Measurements from ENCODE around the gene MLXIP. TPM values are rescaled to one million over a fixed set of nuclear protein-coding genes. Genes with fewer than 3 reads are reported as not detected.

Gene MLXIP
- total RNA-seq, 2 experiments from 2014 or later = 18.8 to 22.0 TPM

- H3K4me3 Mint-ChIP-seq = peak overlapping the region; percentile 40
- H3K4me1 Mint-ChIP-seq (ENCODE audit: low read depth) = peaks cover 19% of the 10 kb centered on the region
- no peaks in the 10 kb centered on the region for H3K9me3 Mint-ChIP-seq
- H3K36me3 Mint-ChIP-seq (ENCODE audit: low read depth) = no peaks in the 10 kb centered on the region
- no peak overlapping the region for H3K27ac Mint-ChIP-seq
- intact Hi-C loops (cut with micrococcal nuclease) = loop anchor here (5.0 kb wide), 1 partner anchor 40 kb away; no protein-coding TSS in a partner anchor
- CTCF ChIA-PET = interaction anchor here (0.7 to 2.8 kb wide), 7 partner anchors 11 to 587 kb away, joined by 3 to 18 read pairs (median 6); partner anchors contain the start of gene MLXIP
- H3K27me3 Mint-ChIP-seq (ENCODE audit: low read depth) = no peaks in the 10 kb centered on the region
- no peak for DNase-seq
Observed at GRCh38 chr12:122067548-122067947, 11.0 kb upstream of the MLXIP start.

GRCh38 chr12:122067966-122068365, 10.6 kb upstream of the MLXIP start:
- CTCF ChIA-PET = interaction anchor here (0.6 to 2.8 kb wide), 8 partner anchors 10 to 588 kb away, joined by 3 to 18 read pairs (median 6); partner anchors contain the start of gene MLXIP
- Mint-ChIP-seq H3K36me3 (ENCODE audit: low read depth) (no peaks in the 10 kb centered on the region), H3K4me3 (peak overlapping the region; percentile 40), H3K27ac (no peak overlapping the region), H3K27me3 (ENCODE audit: low read depth) (no peaks in the 10 kb centered on the region), H3K9me3 (no peaks in the 10 kb centered on the region), H3K4me1 (ENCODE audit: low read depth) (peaks cover 18% of the 10 kb centered on the region)
- DNase-seq = peak; percentile 60
- intact Hi-C loops (cut with micrococcal nuclease) = loop anchor here (5.0 kb wide), 1 partner anchor 39 kb away; no protein-coding TSS in a partner anchor

- no peak overlapping the region for H3K27ac Mint-ChIP-seq
Observed at GRCh38 chr12:122072031-122072970, 6.3 kb upstream of the MLXIP start.

GRCh38 chr12:122073815-122074214, 4.7 kb upstream of the MLXIP start:
- no peaks in the 10 kb centered on the region for H3K9me3 Mint-ChIP-seq
- no peak for DNase-seq
- peaks cover 13% of the 10 kb centered on the region for H3K4me1 Mint-ChIP-seq (ENCODE audit: low read depth)
- no peak overlapping the region for H3K4me3 Mint-ChIP-seq
- CTCF ChIA-PET = interaction anchor here (2.3 kb wide), 1 partner anchor 49 kb away, joined by 8 read pairs; no protein-coding TSS in a partner anchor
- no peaks in the 10 kb centered on the region for H3K36me3 Mint-ChIP-seq (ENCODE audit: low read depth)
- no peaks in the 10 kb centered on the region for H3K27me3 Mint-ChIP-seq (ENCODE audit: low read depth)
- intact Hi-C loops (cut with micrococcal nuclease) = no loop called here
- no peak overlapping the region for H3K27ac Mint-ChIP-seq

More at GRCh38 chr12:122072031-122072970, 6.3 kb upstream of the MLXIP start:
- Mint-ChIP-seq H3K4me1 (ENCODE audit: low read depth) (peaks cover 19% of the 10 kb centered on the region), H3K27me3 (ENCODE audit: low read depth) (no peaks in the 10 kb centered on the region), H3K36me3 (ENCODE audit: low read depth) (no peaks in the 10 kb centered on the region), H3K9me3 (no peaks in the 10 kb centered on the region), H3K4me3 (no peak overlapping the region)
- no peak for DNase-seq
- intact Hi-C loops (cut with micrococcal nuclease) = no loop called here
- CTCF ChIA-PET = interaction anchor here (1.2 kb wide), 1 partner anchor 51 kb away, joined by 4 read pairs; no protein-coding TSS in a partner anchor

GRCh38 chr12:122076743-122077495, 1.6 kb upstream of the MLXIP start:
- H3K4me3 Mint-ChIP-seq = no peak overlapping the region
- CTCF ChIA-PET = interaction anchor here (0.6 kb wide), 1 partner anchor 232 kb away, joined by 3 read pairs; no protein-coding TSS in a partner anchor
- H3K9me3 Mint-ChIP-seq = no peaks in the 10 kb centered on the region
- no peaks in the 10 kb centered on the region for H3K27me3 Mint-ChIP-seq (ENCODE audit: low read depth)
- H3K36me3 Mint-ChIP-seq (ENCODE audit: low read depth) = no peaks in the 10 kb centered on the region
- peak; percentile 66 for DNase-seq
- H3K4me1 Mint-ChIP-seq (ENCODE audit: low read depth) = peaks cover 33% of the 10 kb centered on the region
- intact Hi-C loops (cut with micrococcal nuclease) = loop anchor here (5.0 kb wide), 1 partner anchor 450 kb away; the partner anchor contains the start of gene ORAI1
- no peak overlapping the region for H3K27ac Mint-ChIP-seq

- Mint-ChIP-seq H3K36me3 (ENCODE audit: low read depth) (peaks cover 5% of the 10 kb centered on the region), H3K27me3 (ENCODE audit: low read depth) (no peaks in the 10 kb centered on the region), H3K4me1 (ENCODE audit: low read depth) (peaks cover 54% of the 10 kb centered on the region), H3K9me3 (no peaks in the 10 kb centered on the region), H3K27ac (peak overlapping the region; percentile 51), H3K4me3 (peak overlapping the region; percentile 85)
- CTCF ChIA-PET = interaction anchor here (1.5 kb wide), 1 partner anchor 44 kb away, joined by 7 read pairs; no protein-coding TSS in a partner anchor
- DNase-seq = peak; percentile 32
- intact Hi-C loops (cut with micrococcal nuclease) = loop anchor here (2.0 to 5.0 kb wide), 3 partner anchors 24 to 452 kb away; partner anchors contain the start of gene ORAI1
Observed at GRCh38 chr12:122079033-122079531, 526 bp downstream of the MLXIP start.

GRCh38 chr12:122079532-122080081, 1.1 kb downstream of the MLXIP start:
- Mint-ChIP-seq H3K4me1 (ENCODE audit: low read depth) (peaks cover 60% of the 10 kb centered on the region), H3K27me3 (ENCODE audit: low read depth) (no peaks in the 10 kb centered on the region), H3K27ac (peak overlapping the region; percentile 51), H3K9me3 (no peaks in the 10 kb centered on the region), H3K36me3 (ENCODE audit: low read depth) (peaks cover 10% of the 10 kb centered on the region), H3K4me3 (peak overlapping the region; percentile 85)
- DNase-seq = peak; percentile 42
- intact Hi-C loops (cut with micrococcal nuclease) = loop anchor here (1.0 to 10.0 kb wide), 7 partner anchors 9 to 1633 kb away; partner anchors contain the start of genes ATP6V0A2 and ORAI1
- CTCF ChIA-PET = interaction anchor here (1.4 to 3.8 kb wide), 4 partner anchors 19 to 44 kb away, joined by 4 to 27 read pairs (median 7); no protein-coding TSS in a partner anchor

- peak overlapping the region; percentile 85 for H3K4me3 Mint-ChIP-seq
- peaks cover 11% of the 10 kb centered on the region for H3K36me3 Mint-ChIP-seq (ENCODE audit: low read depth)
- H3K27ac Mint-ChIP-seq = peak overlapping the region; percentile 55
- H3K9me3 Mint-ChIP-seq = no peaks in the 10 kb centered on the region
- intact Hi-C loops (cut with micrococcal nuclease) = loop anchor here (1.0 to 10.0 kb wide), 5 partner anchors 8 to 1632 kb away; partner anchors contain the start of gene ATP6V0A2
- H3K27me3 Mint-ChIP-seq (ENCODE audit: low read depth) = no peaks in the 10 kb centered on the region
- CTCF ChIA-PET = interaction anchor here (0.5 to 3.8 kb wide), 11 partner anchors 10 to 603 kb away, joined by 3 to 27 read pairs (median 4); no protein-coding TSS in a partner anchor
- DNase-seq = peak; percentile 55
- peaks cover 65% of the 10 kb centered on the region for H3K4me1 Mint-ChIP-seq (ENCODE audit: low read depth)
Observed at GRCh38 chr12:122080149-122081082, 1.9 kb downstream of the MLXIP start.

- Mint-ChIP-seq H3K4me3 (peak overlapping the region; percentile 85), H3K36me3 (ENCODE audit: low read depth) (peaks cover 15% of the 10 kb centered on the region), H3K27me3 (ENCODE audit: low read depth) (no peaks in the 10 kb centered on the region), H3K27ac (peak overlapping the region; percentile 71), H3K9me3 (no peaks in the 10 kb centered on the region), H3K4me1 (ENCODE audit: low read depth) (peaks cover 73% of the 10 kb centered on the region)
- intact Hi-C loops (cut with micrococcal nuclease) = loop anchor here (1.0 to 10.0 kb wide), 4 partner anchors 27 to 1631 kb away; partner anchors contain the start of gene ATP6V0A2
- DNase-seq = peak; percentile 38
- CTCF ChIA-PET = interaction anchor here (0.5 to 3.8 kb wide), 11 partner anchors 11 to 604 kb away, joined by 3 to 27 read pairs (median 4); no protein-coding TSS in a partner anchor
Observed at GRCh38 chr12:122081083-122081696, 2.6 kb downstream of the MLXIP start.

GRCh38 chr12:122081697-122082221, 3.2 kb downstream of the MLXIP start:
- H3K4me1 Mint-ChIP-seq (ENCODE audit: low read depth) = peaks cover 76% of the 10 kb centered on the region
- peak; percentile 50 for DNase-seq

More at GRCh38 chr12:122081697-122082221, 3.2 kb downstream of the MLXIP start:
- Mint-ChIP-seq H3K27ac (peak overlapping the region; percentile 71), H3K9me3 (no peaks in the 10 kb centered on the region), H3K4me3 (peak overlapping the region; percentile 85), H3K27me3 (ENCODE audit: low read depth) (no peaks in the 10 kb centered on the region), H3K36me3 (ENCODE audit: low read depth) (peaks cover 15% of the 10 kb centered on the region)
- intact Hi-C loops (cut with micrococcal nuclease) = loop anchor here (1.0 to 10.0 kb wide), 4 partner anchors 27 to 1631 kb away; partner anchors contain the start of gene ATP6V0A2
- CTCF ChIA-PET = interaction anchor here (1.0 to 3.8 kb wide), 6 partner anchors 19 to 42 kb away, joined by 3 to 27 read pairs (median 6); no protein-coding TSS in a partner anchor

All from activated naive CD4-positive, alpha-beta T cell treated with anti-CD3 and anti-CD28 coated beads for 36 hours (primary cell).